ENCODE data around the gene KLF3. TPM values are rescaled to one million over a fixed set of nuclear protein-coding genes. Genes with fewer than 3 reads are reported as not detected.

KLF3 gene
- total RNA-seq, 1 donor from 2014 or later, result 39.2 TPM

- H3K4me3 ChIP-seq (ENCODE audit: low read depth, low read length), result no peak overlapping the region
- no peak for TF ChIP-seq CTCF (IDR thresholded peaks at IDR 0.05; ENCODE audit: insufficient read depth, low read length, poor library complexity, severe bottlenecking)
- DNase-seq (ENCODE audit: low read depth), result no peak
- H3K36me3 ChIP-seq (ENCODE audit: control insufficient read depth, insufficient read depth, low read length), result no peaks in the 10 kb centered on the region
- no peaks in the 10 kb centered on the region for H3K27me3 ChIP-seq (ENCODE audit: control insufficient read depth, insufficient read depth, low read length)
These were observed 22.2 kb upstream of the KLF3 start for GRCh38 chr4:38641811-38642210.

GRCh38 chr4:38644201-38644600, 19.8 kb upstream of the KLF3 start:
- no peak for DNase-seq (ENCODE audit: low read depth)
- no peak overlapping the region for H3K4me3 ChIP-seq (ENCODE audit: low read depth, low read length)
- no peak for TF ChIP-seq CTCF (IDR thresholded peaks at IDR 0.05; ENCODE audit: insufficient read depth, low read length, poor library complexity, severe bottlenecking)
- no peaks in the 10 kb centered on the region for H3K27me3 ChIP-seq (ENCODE audit: control insufficient read depth, insufficient read depth, low read length)
- no peaks in the 10 kb centered on the region for H3K36me3 ChIP-seq (ENCODE audit: control insufficient read depth, insufficient read depth, low read length)

GRCh38 chr4:38647101-38647819, 16.7 kb upstream of the KLF3 start:
- Histone ChIP-seq H3K36me3 (ENCODE audit: control insufficient read depth, insufficient read depth, low read length) (no peaks in the 10 kb centered on the region), H3K4me3 (ENCODE audit: low read depth, low read length) (no peak overlapping the region), H3K27me3 (ENCODE audit: control insufficient read depth, insufficient read depth, low read length) (no peaks in the 10 kb centered on the region)
- TF ChIP-seq CTCF (IDR thresholded peaks at IDR 0.05; ENCODE audit: insufficient read depth, low read length, poor library complexity, severe bottlenecking), result no peak
- DNase-seq (ENCODE audit: low read depth), result no peak

- Histone ChIP-seq H3K4me3 (ENCODE audit: low read depth, low read length) (no peak overlapping the region), H3K36me3 (ENCODE audit: control insufficient read depth, insufficient read depth, low read length) (no peaks in the 10 kb centered on the region), H3K27me3 (ENCODE audit: control insufficient read depth, insufficient read depth, low read length) (no peaks in the 10 kb centered on the region)
- TF ChIP-seq CTCF (IDR thresholded peaks at IDR 0.05; ENCODE audit: insufficient read depth, low read length, poor library complexity, severe bottlenecking), result no peak
- DNase-seq (ENCODE audit: low read depth), result no peak
These were observed 13.9 kb upstream of the KLF3 start for GRCh38 chr4:38650133-38650532.

GRCh38 chr4:38654273-38654672, 9.7 kb upstream of the KLF3 start:
- no peak for TF ChIP-seq CTCF (IDR thresholded peaks at IDR 0.05; ENCODE audit: insufficient read depth, low read length, poor library complexity, severe bottlenecking)
- H3K4me3 ChIP-seq (ENCODE audit: low read depth, low read length), result no peak overlapping the region
- DNase-seq (ENCODE audit: low read depth), result no peak
- no peaks in the 10 kb centered on the region for H3K27me3 ChIP-seq (ENCODE audit: control insufficient read depth, insufficient read depth, low read length)
- H3K36me3 ChIP-seq (ENCODE audit: control insufficient read depth, insufficient read depth, low read length), result no peaks in the 10 kb centered on the region

- H3K36me3 ChIP-seq (ENCODE audit: control insufficient read depth, insufficient read depth, low read length), result no peaks in the 10 kb centered on the region
- no peak for TF ChIP-seq CTCF (IDR thresholded peaks at IDR 0.05; ENCODE audit: insufficient read depth, low read length, poor library complexity, severe bottlenecking)
- DNase-seq (ENCODE audit: low read depth), result no peak
These were observed 7.9 kb upstream of the KLF3 start for GRCh38 chr4:38656111-38656510.

More at GRCh38 chr4:38656111-38656510, 7.9 kb upstream of the KLF3 start:
- no peaks in the 10 kb centered on the region for H3K27me3 ChIP-seq (ENCODE audit: control insufficient read depth, insufficient read depth, low read length)
- H3K4me3 ChIP-seq (ENCODE audit: low read depth, low read length), result no peak overlapping the region

All from kidney epithelial cell (primary cell).